ENCODE results near the gene SULT2B1. TPM values are rescaled to one million over a fixed set of nuclear protein-coding genes. Genes with fewer than 3 reads are reported as not detected.

Gene SULT2B1
- total RNA-seq, 1 donor from 2014 or later, result 1.6 TPM

DNA sequence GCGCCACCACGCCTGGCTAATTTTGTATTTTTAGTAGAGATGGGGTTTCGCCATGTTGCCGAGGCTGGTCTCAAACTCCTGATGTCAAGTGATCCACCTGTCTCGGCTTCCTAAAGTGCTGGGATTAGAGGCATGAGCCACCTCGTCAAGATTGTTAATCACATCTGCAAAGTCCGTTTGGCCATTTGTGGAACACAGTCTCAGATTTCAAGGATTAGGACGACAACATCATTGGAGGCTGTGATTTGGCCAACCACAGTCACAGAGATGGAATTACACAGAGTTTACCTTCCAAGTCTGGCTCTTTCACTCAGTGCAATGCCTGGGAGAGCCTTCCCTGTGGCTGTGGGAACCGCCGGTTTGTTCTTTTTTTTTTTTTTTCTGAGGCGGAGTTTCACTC is 17.8 kb downstream of the SULT2B1 start:
- Mint-ChIP-seq H3K27me3 (ENCODE audit: insufficient read depth, low read depth) (peaks cover 19% of the 10 kb centered on the region), H3K9me3 (no peaks in the 10 kb centered on the region), H3K36me3 (no peaks in the 10 kb centered on the region), H3K27ac (no peak overlapping the region), H3K4me1 (peaks cover 49% of the 10 kb centered on the region), H3K4me3 (peak overlapping the region; percentile 13)
- Histone ChIP-seq H3K79me2 (ENCODE audit: low read depth) (no peaks in the 10 kb centered on the region), H3F3A (ENCODE audit: low read depth) (peaks cover 23% of the 10 kb centered on the region), H3K4me3 (no peak overlapping the region), H3K4me2 (no peak overlapping the region), H3K36me3 (no peaks in the 10 kb centered on the region), H2AFZ (replicated peaks) (no peak overlapping the region), H3K4me1 (peaks cover 10% of the 10 kb centered on the region), H3K27ac (no peak overlapping the region), H4K20me1 (ENCODE audit: low read depth) (no peaks in the 10 kb centered on the region), H3K9me3 (ENCODE audit: low read depth) (no peaks in the 10 kb centered on the region), H3K9ac (no peak overlapping the region), H3K27me3 (peaks cover 22% of the 10 kb centered on the region)
- peak; percentile 56 for DNase-seq (ENCODE audit: low spot score)
- TF ChIP-seq EZH2 (IDR thresholded peaks at IDR 0.05) (no peak), EZH2phosphoT487 (IDR thresholded peaks at IDR 0.05) (no peak)
- TF ChIP-seq, protein P1, sequence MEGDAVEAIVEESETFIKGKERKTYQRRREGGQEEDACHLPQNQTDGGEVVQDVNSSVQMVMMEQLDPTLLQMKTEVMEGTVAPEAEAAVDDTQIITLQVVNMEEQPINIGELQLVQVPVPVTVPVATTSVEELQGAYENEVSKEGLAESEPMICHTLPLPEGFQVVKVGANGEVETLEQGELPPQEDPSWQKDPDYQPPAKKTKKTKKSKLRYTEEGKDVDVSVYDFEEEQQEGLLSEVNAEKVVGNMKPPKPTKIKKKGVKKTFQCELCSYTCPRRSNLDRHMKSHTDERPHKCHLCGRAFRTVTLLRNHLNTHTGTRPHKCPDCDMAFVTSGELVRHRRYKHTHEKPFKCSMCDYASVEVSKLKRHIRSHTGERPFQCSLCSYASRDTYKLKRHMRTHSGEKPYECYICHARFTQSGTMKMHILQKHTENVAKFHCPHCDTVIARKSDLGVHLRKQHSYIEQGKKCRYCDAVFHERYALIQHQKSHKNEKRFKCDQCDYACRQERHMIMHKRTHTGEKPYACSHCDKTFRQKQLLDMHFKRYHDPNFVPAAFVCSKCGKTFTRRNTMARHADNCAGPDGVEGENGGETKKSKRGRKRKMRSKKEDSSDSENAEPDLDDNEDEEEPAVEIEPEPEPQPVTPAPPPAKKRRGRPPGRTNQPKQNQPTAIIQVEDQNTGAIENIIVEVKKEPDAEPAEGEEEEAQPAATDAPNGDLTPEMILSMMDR (IDR thresholded peaks at IDR 0.05), result no peak

DNA sequence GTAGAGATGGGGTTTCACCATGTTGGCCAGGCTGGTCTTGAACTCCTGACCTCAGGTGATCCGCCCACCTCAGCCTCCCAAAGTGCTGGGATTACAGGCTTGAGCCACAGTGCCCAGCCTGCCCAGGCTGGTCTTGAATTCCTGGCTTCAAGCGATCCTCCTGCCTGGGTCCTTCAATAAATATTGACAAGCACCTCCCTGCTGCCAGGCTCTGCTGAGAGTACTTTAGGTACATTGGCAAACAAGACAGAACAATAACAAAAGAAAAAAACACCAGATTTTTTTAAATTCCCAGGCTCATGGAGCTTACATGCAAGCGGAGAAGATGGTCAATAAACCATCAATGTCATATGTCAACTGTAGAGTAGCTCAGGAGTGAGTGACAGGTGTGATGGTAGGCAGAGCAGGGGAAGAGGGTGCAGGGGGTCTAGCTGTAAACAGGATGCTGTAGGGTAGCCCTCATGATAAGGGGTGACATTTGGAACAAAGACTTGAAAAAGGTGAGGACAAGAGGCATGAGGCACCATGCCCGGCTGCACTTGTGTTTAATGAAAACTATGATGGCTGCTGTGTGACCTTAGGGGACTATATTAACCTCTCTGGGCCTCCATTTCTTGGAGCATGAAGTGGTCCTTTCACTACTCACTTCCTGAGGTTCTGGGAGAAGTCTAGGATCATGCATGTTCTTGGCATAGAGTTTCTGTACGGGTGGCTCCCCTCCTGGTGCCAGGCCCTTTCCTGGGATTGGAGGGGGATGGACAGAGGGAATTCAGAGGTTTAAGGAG is 19.6 kb downstream of the SULT2B1 start:
- H3K36me3 ChIP-seq, result no peaks in the 10 kb centered on the region
- H3K4me2 ChIP-seq, result no peak overlapping the region
- no peak for DNase-seq (ENCODE audit: low spot score)
- Mint-ChIP-seq H3K4me1 (peaks cover 46% of the 10 kb centered on the region), H3K27me3 (ENCODE audit: insufficient read depth, low read depth) (peaks cover 19% of the 10 kb centered on the region), H3K36me3 (no peaks in the 10 kb centered on the region), H3K9me3 (no peaks in the 10 kb centered on the region), H3K27ac (no peak overlapping the region), H3K4me3 (peak overlapping the region; percentile 54)
- peaks cover 10% of the 10 kb centered on the region for H3K4me1 ChIP-seq
- no peaks in the 10 kb centered on the region for H3K9me3 ChIP-seq (ENCODE audit: low read depth)
- no peak for TF ChIP-seq EZH2phosphoT487 (IDR thresholded peaks at IDR 0.05)
- TF ChIP-seq, protein P1 (IDR thresholded peaks at IDR 0.05), result no peak
- no peak for TF ChIP-seq EZH2 (IDR thresholded peaks at IDR 0.05)
- no peaks in the 10 kb centered on the region for H3K79me2 ChIP-seq (ENCODE audit: low read depth)
- no peak overlapping the region for H3K4me3 ChIP-seq
- no peak overlapping the region for H3K9ac ChIP-seq
- no peak overlapping the region for H3K27ac ChIP-seq
- no peak overlapping the region for H2AFZ ChIP-seq (replicated peaks)
- peaks cover 23% of the 10 kb centered on the region for H3F3A ChIP-seq (ENCODE audit: low read depth)
- H3K27me3 ChIP-seq, result peaks cover 22% of the 10 kb centered on the region
- no peaks in the 10 kb centered on the region for H4K20me1 ChIP-seq (ENCODE audit: low read depth)

DNA sequence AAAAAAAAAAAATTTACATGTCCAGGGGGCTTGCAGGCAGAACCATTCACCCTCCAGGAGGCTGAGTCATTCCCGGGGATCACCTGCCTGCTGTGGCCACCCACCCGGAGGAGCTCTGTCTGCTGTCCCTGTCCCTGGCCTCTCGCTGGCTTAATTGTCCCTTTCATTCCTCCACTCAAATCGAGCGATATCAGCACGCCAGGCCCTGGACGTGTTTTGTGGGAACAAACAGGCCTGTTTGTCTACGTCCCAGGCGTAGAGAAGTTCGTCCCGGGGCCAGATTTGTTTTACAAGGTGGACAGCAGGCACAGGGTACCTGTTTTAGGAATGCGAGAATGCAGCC is 21.2 kb downstream of the SULT2B1 start:
- H3K36me3 ChIP-seq, result no peaks in the 10 kb centered on the region
- peaks cover 23% of the 10 kb centered on the region for H3F3A ChIP-seq (ENCODE audit: low read depth)
- H3K4me1 ChIP-seq, result peaks cover 10% of the 10 kb centered on the region
- no peak overlapping the region for H3K4me3 Mint-ChIP-seq
- H4K20me1 ChIP-seq (ENCODE audit: low read depth), result no peaks in the 10 kb centered on the region
- peaks cover 40% of the 10 kb centered on the region for H3K4me1 Mint-ChIP-seq
- no peak overlapping the region for H3K27ac ChIP-seq
- no peak overlapping the region for H3K9ac ChIP-seq
- no peak for TF ChIP-seq EZH2 (IDR thresholded peaks at IDR 0.05)
- TF ChIP-seq, protein P1 (IDR thresholded peaks at IDR 0.05), result no peak
- TF ChIP-seq EZH2phosphoT487 (IDR thresholded peaks at IDR 0.05), result no peak
- H3K4me3 ChIP-seq, result no peak overlapping the region
- H3K79me2 ChIP-seq (ENCODE audit: low read depth), result no peaks in the 10 kb centered on the region
- peak overlapping the region; percentile 42 for H3K4me2 ChIP-seq
- no peaks in the 10 kb centered on the region for H3K36me3 Mint-ChIP-seq
- H2AFZ ChIP-seq (replicated peaks), result no peak overlapping the region
- DNase-seq (ENCODE audit: low spot score), result peak; percentile 67
- peaks cover 9% of the 10 kb centered on the region for H3K27me3 ChIP-seq
- H3K9me3 Mint-ChIP-seq, result no peaks in the 10 kb centered on the region
- H3K27me3 Mint-ChIP-seq (ENCODE audit: insufficient read depth, low read depth), result peaks cover 17% of the 10 kb centered on the region
- no peaks in the 10 kb centered on the region for H3K9me3 ChIP-seq (ENCODE audit: low read depth)
- peak overlapping the region; percentile 92 for H3K27ac Mint-ChIP-seq
